Suprapubic skin (tissue), 4 donors: ENCODE measurements around the gene RAMACL.

Experiments used
- EP300 ChIP-seq: sonication (generic); formaldehyde crosslinking; IDR thresholded peaks from one replicate; pipeline ENCODE4 v1.6.1; 2017; ENCODE audit warnings: antibody characterized with exemption
- POLR2A ChIP-seq, 2 donors: fragments of 450-650 bp; IDR thresholded peaks; one replicate each; pipeline ENCODE4 v1.6.1; 2017; ENCODE audit warnings: antibody characterized with exemption in 2 of 2, mild to moderate bottlenecking in 2 of 2, moderate library complexity in 2 of 2
- POLR2AphosphoS5 ChIP-seq, 3 donors: sonication (generic); formaldehyde crosslinking; IDR thresholded peaks; one replicate each; pipeline ENCODE4 v1.6.1; 2017; ENCODE audit warnings: antibody characterized with exemption in 3 of 3
- TF ChIP-seq, protein P1 (sequence below), 2 donors: fragments of 200-600 bp in 1 of 2; fragments of 450-650 bp in 1 of 2; sonication (generic) in 1 of 2; IDR thresholded peaks; one replicate each; pipeline ENCODE4 v1.5.1; 2016 to 2019; ENCODE audit warnings: antibody characterized with exemption in 2 of 2, mild to moderate bottlenecking in 1 of 2, moderate library complexity in 1 of 2

DNA sequence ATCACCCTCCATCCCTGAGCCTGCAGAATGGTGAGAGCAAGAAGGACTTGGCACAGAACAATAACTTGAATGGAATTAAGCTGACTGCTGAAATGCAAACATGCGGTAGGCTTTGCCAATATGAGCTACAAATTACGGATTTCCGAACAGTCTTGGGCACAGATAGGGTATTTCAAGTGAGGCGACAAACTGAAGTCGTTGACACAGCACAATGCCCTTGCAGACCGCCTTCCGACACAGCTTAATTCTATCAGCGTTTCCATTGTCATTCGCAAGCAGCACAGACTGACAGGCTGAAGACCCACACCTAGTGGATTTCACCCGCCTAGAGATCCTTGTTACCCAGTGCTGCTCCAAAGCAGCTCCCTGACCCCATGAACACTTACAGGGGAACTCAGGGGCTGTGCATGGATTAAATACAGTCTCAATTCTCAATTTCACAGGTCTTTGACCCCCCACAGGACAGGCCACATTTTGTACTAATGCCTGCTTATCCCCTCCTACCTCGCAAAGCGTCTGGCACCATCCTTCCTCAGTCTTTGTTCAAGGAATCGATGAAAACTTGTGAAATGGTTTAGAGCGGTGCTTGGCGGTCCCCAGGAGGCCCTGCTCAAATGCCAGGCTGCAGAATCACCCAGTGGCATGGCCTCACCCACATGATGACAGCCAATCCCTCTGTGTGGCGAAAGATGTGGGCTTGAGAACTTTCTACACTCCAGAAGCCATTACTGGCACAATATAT lies 34.6 kb downstream of the RAMACL start:
- TF ChIP-seq, protein P1, sequence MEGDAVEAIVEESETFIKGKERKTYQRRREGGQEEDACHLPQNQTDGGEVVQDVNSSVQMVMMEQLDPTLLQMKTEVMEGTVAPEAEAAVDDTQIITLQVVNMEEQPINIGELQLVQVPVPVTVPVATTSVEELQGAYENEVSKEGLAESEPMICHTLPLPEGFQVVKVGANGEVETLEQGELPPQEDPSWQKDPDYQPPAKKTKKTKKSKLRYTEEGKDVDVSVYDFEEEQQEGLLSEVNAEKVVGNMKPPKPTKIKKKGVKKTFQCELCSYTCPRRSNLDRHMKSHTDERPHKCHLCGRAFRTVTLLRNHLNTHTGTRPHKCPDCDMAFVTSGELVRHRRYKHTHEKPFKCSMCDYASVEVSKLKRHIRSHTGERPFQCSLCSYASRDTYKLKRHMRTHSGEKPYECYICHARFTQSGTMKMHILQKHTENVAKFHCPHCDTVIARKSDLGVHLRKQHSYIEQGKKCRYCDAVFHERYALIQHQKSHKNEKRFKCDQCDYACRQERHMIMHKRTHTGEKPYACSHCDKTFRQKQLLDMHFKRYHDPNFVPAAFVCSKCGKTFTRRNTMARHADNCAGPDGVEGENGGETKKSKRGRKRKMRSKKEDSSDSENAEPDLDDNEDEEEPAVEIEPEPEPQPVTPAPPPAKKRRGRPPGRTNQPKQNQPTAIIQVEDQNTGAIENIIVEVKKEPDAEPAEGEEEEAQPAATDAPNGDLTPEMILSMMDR (IDR thresholded peaks at IDR 0.05), result no peak
- TF ChIP-seq EP300, result no peak
- no peak for TF ChIP-seq POLR2A (IDR thresholded peaks at IDR 0.05)
- no peak for TF ChIP-seq POLR2AphosphoS5 (IDR thresholded peaks at IDR 0.05)
